ENCODE measurements around the gene ZFAND6. TPM values are rescaled to one million over a fixed set of nuclear protein-coding genes. Genes with fewer than 3 reads are reported as not detected.
A peak's percentile ranks its signal among the peaks of the same experiment; 100 is the strongest.
"Not testable (repeated sequence)": the region's sequence is repeated elsewhere in the genome, so short reads cannot be mapped to it uniquely, and the experiment has no call there.

ZFAND6 gene
- total RNA-seq, 2 donors from 2014 or later: 39.3 to 46.6 TPM

DNA sequence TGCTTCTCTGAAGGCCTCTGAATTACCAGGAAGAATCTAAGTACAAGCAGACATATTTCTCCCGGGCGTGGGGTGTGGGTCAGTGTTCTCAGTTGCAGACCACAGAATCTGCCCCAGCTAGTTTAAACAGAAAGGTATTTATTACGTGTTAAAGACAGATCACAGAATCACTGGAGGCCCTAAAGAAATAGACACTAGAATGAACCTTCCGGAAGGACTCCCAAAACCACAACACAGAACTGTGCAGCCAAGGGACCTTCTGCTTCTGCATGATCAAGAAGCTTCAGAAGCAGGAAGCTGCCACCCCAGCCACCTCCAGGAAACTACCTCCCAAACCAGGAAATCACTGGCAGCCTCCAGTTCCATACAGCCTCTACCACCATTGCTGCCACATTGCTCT lies 32.7 kb upstream of the ZFAND6 start:
- Mint-ChIP-seq H3K27me3 (peaks cover 7 to 15% of the 10 kb centered on the region in 2 donors), H3K9me3 (peaks cover 9% of the 10 kb centered on the region), H3K4me1 (ENCODE audit: low read depth in 2 of 2) (peaks cover 8 to 27% of the 10 kb centered on the region in 2 donors), H3K4me3 (no peak overlapping the region), H3K27ac (no peak overlapping the region), H3K36me3 (peaks cover 7% of the 10 kb centered on the region)
- ATAC-seq (no peak), DNase-seq (ENCODE audit: low spot score) (no peak)

DNA sequence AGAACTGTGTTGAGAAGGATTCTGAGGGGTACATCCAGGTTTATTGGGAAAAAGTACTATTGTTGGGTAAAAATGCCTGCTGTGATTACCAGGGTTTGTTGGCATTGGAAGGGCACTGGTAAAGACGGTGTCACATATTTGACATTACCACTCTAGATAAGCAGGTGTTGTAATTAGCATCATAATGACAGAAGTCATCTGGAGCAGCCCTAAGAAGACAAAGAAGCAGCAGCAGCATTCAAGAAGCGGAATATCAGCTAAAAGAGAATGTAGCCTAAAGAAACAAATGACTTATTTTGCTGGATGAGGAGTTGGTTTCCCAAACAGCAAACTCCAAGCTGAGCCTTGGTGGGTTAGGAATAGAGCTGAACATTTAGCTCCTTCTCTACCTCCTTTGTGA lies 30.5 kb upstream of the ZFAND6 start:
- peaks cover 4% of the 10 kb centered on the region for H3K9me3 Mint-ChIP-seq
- DNase-seq (ENCODE audit: low spot score) (no peak), ATAC-seq (no peak)
- H3K4me3 Mint-ChIP-seq: no peak overlapping the region
- H3K27ac Mint-ChIP-seq: no peak overlapping the region
- H3K36me3 Mint-ChIP-seq: no peaks in the 10 kb centered on the region
- peaks cover 6 to 37% of the 10 kb centered on the region in 2 donors for H3K4me1 Mint-ChIP-seq (ENCODE audit: low read depth in 2 of 2)
- H3K27me3 Mint-ChIP-seq: peaks cover 4 to 8% of the 10 kb centered on the region in 2 donors

DNA sequence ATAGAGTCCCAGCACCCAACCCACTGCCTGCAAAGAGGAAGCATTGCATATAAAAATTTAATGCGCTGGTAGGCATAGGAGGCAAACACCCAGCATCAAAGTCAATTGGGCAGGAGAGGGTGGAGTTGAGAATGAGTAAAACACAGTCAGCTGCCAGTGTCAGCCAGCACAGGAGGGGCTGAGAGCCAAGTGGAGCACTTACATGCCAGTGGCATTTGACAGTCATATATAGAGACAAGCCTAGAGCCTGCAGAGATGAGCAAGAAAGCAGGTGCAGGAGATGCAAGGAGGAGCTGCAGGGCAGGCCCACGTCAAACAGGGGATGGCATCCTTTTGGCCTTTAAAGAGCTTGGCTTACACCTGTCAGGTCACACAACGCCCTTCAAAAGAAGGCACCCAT lies 27.6 kb upstream of the ZFAND6 start:
- H3K27me3 Mint-ChIP-seq: peaks cover 4 to 8% of the 10 kb centered on the region in 2 donors
- H3K27ac Mint-ChIP-seq: peak overlapping the region in 1 of 2 donors; percentile 63
- peaks cover 4% of the 10 kb centered on the region for H3K9me3 Mint-ChIP-seq
- peaks cover 6 to 41% of the 10 kb centered on the region in 2 donors for H3K4me1 Mint-ChIP-seq (ENCODE audit: low read depth in 2 of 2)
- no peaks in the 10 kb centered on the region for H3K36me3 Mint-ChIP-seq
- ATAC-seq (peak in 1 of 2 donors; percentile 74), DNase-seq (ENCODE audit: low spot score) (no peak)
- H3K4me3 Mint-ChIP-seq: peak overlapping the region; percentile 47

DNA sequence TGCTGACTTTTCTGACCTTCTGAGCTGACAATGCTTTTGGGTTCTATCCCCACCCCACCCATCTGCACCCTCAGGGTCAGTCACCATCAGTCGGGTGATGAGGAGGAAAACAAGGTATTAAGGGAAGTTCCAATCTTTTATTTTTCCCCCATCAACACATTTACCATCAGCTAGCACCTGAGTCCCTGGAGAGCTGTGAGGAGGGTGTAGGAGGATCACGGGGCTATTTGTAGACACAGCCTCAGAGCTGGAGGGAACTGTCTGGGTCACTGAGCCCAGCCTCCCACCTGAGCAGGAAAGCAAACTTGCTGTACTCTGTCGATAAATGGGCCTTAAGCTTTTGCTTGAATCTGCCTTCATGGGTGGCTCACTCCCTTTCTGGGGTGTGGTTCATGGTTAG lies 24.8 kb upstream of the ZFAND6 start:
- no peaks in the 10 kb centered on the region for H3K36me3 Mint-ChIP-seq
- H3K4me1 Mint-ChIP-seq (ENCODE audit: low read depth in 2 of 2): peaks cover 6 to 37% of the 10 kb centered on the region in 2 donors
- H3K27ac Mint-ChIP-seq: peak overlapping the region in 1 of 2 donors; percentile 34
- H3K27me3 Mint-ChIP-seq: peaks cover 4 to 8% of the 10 kb centered on the region in 2 donors
- no peak overlapping the region for H3K4me3 Mint-ChIP-seq
- no peak for ATAC-seq
- peaks cover 4% of the 10 kb centered on the region for H3K9me3 Mint-ChIP-seq
- DNase-seq (ENCODE audit: low spot score): no peak

DNA sequence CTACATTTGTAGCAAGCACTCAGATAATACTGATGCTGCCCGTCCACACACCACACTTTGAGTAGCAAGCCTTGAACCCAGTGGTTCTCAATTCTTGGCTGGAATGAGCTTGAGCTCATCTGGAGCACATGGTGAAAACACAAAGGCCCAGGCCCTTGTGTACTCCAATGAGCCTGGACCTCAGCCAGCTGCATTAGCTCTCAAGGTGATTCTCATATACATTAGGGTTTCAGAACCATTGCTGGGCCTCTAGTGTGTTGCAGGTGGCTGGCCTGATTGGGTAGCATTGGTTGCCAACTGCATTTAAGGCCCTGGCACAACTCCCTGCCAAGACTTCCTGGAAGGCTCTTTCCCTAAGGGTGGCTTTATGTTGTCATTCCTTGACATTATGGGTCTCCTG lies 23.4 kb upstream of the ZFAND6 start:
- no peaks in the 10 kb centered on the region for H3K9me3 Mint-ChIP-seq
- no peaks in the 10 kb centered on the region for H3K36me3 Mint-ChIP-seq
- ATAC-seq (no peak), DNase-seq (ENCODE audit: low spot score) (no peak)
- no peak overlapping the region for H3K4me3 Mint-ChIP-seq
- H3K4me1 Mint-ChIP-seq (ENCODE audit: low read depth in 2 of 2): peaks cover 6 to 31% of the 10 kb centered on the region in 2 donors
- H3K27ac Mint-ChIP-seq: no peak overlapping the region
- peaks cover 0 to 1% of the 10 kb centered on the region in 2 donors for H3K27me3 Mint-ChIP-seq

DNA sequence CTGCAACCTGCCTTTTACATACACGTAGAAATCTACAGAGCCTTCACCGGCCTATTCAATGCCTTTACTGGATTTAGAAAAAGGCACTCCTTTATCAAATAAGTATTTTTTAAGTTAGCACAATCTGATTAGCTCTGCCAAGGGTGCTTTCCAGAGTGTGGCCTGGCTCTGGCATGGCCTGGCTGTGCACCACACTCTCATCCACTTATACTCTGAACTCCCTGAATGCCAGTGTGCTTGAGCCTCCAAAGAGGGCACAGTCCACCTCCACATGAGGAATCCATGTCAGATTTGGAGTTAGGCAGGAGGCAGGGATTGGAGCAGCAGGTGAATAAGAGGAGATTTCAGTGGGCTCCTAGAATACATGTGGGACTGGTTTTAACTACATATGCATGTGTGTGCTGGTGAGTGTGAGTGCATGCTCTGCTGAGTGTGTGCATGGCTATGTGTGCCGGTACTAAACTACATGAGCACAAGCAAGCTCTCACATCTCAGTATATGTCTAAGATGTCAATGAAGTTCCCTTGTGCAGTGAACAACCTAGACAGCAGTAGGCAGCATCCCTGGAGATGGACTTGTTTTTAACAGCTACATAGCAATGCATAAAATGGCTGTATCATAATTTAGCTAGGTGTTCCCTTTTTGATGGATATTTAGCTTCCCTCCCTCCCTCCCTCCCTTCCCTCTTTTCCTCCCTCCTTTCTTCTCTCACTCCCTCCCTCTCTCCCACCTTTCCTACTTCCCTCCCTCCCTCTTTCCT lies 17.8 kb upstream of the ZFAND6 start:
- ATAC-seq (no peak), DNase-seq (ENCODE audit: low spot score) (no peak)
- H3K4me1 Mint-ChIP-seq (ENCODE audit: low read depth in 2 of 2): no peaks in the 10 kb centered on the region
- no peaks in the 10 kb centered on the region for H3K36me3 Mint-ChIP-seq
- H3K27me3 Mint-ChIP-seq: peaks cover 0 to 2% of the 10 kb centered on the region in 2 donors
- no peak overlapping the region for H3K4me3 Mint-ChIP-seq
- no peaks in the 10 kb centered on the region for H3K9me3 Mint-ChIP-seq
- H3K27ac Mint-ChIP-seq: no peak overlapping the region

DNA sequence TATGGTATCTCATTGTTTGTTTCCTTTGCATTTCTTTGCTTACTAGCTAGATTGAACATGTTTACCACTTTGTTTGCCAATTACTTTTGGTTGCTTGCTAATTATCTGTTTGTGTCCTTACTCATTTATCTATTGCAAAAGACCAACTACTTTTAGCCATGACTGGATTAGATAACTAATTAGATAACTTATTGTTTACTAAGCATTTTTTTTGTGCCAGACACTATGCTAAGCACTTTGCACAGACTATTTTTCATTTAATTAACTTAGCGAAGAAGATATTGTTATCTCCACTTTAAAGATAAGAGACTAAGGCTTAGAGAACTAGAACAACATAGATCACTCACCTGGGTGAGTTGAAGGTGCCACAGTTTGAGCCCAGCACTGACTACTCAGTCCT lies 16.9 kb upstream of the ZFAND6 start:
- no peaks in the 10 kb centered on the region for H3K9me3 Mint-ChIP-seq

DNA sequence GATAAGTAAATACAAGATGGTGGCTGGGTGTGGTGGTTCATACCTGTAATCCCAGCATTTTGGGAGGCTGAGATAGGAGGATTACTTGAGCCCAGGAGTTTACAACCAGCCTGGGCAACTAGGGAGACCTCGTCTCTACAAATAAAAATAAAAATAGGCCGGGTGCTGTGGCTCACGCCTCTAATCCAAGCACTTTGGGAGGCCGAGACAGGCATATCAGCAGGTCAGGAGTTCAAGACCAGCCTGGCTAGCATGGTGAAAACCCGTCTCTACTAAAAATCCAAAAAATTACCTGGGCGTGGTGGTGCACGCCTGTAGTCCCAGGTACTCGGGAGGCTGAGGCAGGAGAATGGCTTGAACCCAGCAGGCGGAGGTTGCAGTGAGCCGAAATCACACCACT lies 14.3 kb upstream of the ZFAND6 start:
- not testable (repeated sequence) for ATAC-seq; DNase-seq (ENCODE audit: low spot score); H3K36me3 Mint-ChIP-seq; H3K4me1 Mint-ChIP-seq (ENCODE audit: low read depth in 2 of 2); H3K27ac Mint-ChIP-seq; H3K4me3 Mint-ChIP-seq; H3K27me3 Mint-ChIP-seq; H3K9me3 Mint-ChIP-seq

More for the DNA sequence above, 16.9 kb upstream of the ZFAND6 start:
- DNase-seq (ENCODE audit: low spot score): no peak
- no peak for ATAC-seq
- Mint-ChIP-seq H3K4me3 (no peak overlapping the region), H3K27me3 (peaks cover 0 to 3% of the 10 kb centered on the region in 2 donors), H3K36me3 (no peaks in the 10 kb centered on the region), H3K4me1 (ENCODE audit: low read depth in 2 of 2) (no peaks in the 10 kb centered on the region), H3K27ac (no peak overlapping the region)

DNA sequence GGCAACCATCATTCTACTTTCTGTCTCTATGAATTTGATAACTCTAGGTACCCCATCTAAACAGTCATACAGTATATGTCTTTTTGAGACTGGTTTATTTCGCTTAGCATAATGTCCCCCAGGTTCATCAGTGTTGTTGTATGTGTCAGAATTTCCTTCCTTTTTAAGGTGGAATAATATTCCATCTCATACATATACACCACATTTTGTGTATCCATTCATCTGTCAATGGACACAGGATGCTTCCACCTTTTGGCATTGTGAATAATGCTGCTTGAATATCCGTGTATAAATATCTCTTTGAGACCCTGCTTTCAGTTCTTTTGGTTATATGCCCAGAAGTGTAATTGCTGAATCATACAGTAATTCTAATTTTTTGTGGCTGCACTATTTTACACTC lies 10.4 kb upstream of the ZFAND6 start:
- no peak overlapping the region for H3K4me3 Mint-ChIP-seq
- peaks cover 6 to 9% of the 10 kb centered on the region in 2 donors for H3K27me3 Mint-ChIP-seq
- no peak for ATAC-seq
- H3K36me3 Mint-ChIP-seq: no peaks in the 10 kb centered on the region
- DNase-seq (ENCODE audit: low spot score): no peak
- H3K27ac Mint-ChIP-seq: no peak overlapping the region
- H3K9me3 Mint-ChIP-seq: no peaks in the 10 kb centered on the region
- no peaks in the 10 kb centered on the region for H3K4me1 Mint-ChIP-seq (ENCODE audit: low read depth in 2 of 2)

DNA sequence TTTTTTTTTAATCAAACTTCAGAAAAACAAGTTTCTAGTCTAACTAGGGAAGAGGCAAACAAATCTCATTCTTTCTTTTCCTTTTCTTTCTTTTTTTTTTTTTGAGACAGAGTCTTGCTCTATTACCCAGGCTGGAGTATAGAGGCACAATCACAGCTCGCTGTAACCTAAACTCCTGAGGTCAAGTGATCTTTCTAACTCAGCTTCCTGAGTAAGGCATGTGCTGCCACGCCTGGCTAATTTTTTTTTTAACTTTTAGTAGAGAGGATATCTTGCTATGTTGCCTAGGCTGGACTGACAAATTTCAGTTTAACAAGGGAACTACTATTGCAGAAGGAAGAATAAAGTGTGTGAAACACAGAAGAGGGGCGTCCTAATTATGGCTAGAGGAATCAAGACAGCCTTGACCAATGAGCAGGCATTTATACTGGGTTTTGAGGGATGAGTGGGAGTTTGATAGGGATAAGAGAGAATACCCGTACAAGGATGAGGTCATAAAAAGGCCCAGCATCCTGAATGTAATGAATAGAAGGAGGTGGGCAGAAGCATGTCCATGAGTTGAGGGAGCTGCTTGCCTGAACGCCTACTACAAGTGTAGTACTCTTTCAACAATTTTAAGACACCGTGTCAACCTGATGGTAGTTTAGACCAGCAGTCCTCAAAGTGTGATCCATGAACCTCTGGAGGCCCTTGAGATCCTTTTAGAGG lies 6.7 kb upstream of the ZFAND6 start:
- peaks cover 6 to 11% of the 10 kb centered on the region in 2 donors for H3K27me3 Mint-ChIP-seq
- DNase-seq (ENCODE audit: low spot score) (no peak), ATAC-seq (no peak)
- H3K4me3 Mint-ChIP-seq: no peak overlapping the region
- H3K27ac Mint-ChIP-seq: no peak overlapping the region
- no peaks in the 10 kb centered on the region for H3K36me3 Mint-ChIP-seq
- peaks cover 4 to 5% of the 10 kb centered on the region in 2 donors for H3K4me1 Mint-ChIP-seq (ENCODE audit: low read depth in 2 of 2)
- H3K9me3 Mint-ChIP-seq: no peaks in the 10 kb centered on the region

DNA sequence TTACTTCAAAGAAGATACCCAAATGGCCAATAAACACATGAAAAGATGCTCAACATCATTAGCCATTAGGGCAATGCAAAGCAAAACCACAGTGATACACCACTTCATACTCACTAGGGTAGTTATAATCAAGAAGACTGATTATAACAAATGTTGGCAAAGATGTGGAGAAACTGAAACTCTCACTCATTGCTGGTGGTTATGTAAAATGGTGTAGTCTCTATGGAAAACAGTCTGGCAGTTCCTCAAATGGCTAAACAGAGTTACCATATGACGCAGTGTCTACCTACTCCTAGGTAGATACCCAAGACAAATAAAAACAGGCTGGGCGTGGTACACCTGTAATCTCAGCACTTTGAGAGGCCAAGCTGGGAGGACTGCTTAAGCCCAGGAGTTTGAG lies 3.5 kb upstream of the ZFAND6 start:
- H3K4me3 Mint-ChIP-seq: no peak overlapping the region
- H3K4me1 Mint-ChIP-seq (ENCODE audit: low read depth in 2 of 2): peaks cover 13 to 16% of the 10 kb centered on the region in 2 donors
- ATAC-seq (no peak), DNase-seq (ENCODE audit: low spot score) (no peak)
- H3K27ac Mint-ChIP-seq: no peak overlapping the region
- no peaks in the 10 kb centered on the region for H3K36me3 Mint-ChIP-seq
- no peaks in the 10 kb centered on the region for H3K9me3 Mint-ChIP-seq
- H3K27me3 Mint-ChIP-seq: peaks cover 0 to 10% of the 10 kb centered on the region in 2 donors

DNA sequence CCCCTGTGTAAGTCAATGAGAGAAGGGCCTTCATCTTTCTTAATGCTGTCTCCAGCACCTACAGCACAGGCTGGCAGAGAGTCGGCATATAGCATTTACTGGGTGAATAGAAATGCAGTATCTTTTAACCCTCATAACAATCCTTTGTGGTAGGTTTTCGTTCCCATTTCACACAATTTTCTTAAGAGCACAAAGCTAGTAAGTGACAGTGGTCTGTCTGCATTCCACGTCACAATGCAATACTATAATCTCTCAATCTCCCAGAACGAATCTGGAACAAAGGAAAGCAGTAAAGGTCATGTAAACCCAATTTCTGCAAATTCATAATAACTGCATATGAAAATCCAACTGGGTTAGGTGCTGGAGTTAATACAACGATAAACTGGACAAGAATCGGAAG lies 1.4 kb upstream of the ZFAND6 start:
- DNase-seq (ENCODE audit: low spot score) (no peak), ATAC-seq (no peak)
- H3K27me3 Mint-ChIP-seq: peaks cover 0 to 10% of the 10 kb centered on the region in 2 donors
- peak overlapping the region; percentile 92 for H3K4me3 Mint-ChIP-seq
- H3K4me1 Mint-ChIP-seq (ENCODE audit: low read depth in 2 of 2): peaks cover 26 to 36% of the 10 kb centered on the region in 2 donors
- H3K27ac Mint-ChIP-seq: no peak overlapping the region
- no peaks in the 10 kb centered on the region for H3K9me3 Mint-ChIP-seq
- no peaks in the 10 kb centered on the region for H3K36me3 Mint-ChIP-seq

DNA sequence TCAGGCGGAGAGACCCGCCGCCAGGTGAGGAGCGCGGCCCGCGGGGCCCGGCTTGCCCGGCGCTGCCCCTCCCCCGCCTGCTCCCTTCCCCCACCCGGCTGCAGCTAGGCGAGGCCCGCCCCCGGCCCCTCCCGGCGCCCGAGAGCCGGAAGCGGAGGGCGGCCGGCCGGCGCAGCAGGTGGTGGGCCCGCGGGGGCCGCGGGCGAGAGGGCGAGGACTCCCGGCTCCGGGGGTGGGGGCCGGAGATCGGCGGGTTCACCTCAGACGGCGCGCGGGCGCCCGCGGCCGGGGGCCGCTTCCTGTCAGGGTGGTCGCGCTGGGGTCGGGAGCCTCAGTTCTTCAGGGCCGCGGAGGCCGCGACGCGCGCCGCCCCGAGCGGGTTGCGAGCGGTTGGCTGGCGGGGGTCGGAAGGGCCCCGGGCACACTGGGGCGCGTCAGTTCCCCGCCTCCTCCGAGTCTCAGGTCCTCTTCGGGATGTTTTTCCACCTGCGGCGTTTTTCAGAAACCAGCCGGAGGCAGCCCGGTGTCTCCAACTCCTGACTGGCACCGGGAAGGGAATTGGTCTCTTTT lies 395 bp downstream of the ZFAND6 start:
- peaks cover 0 to 10% of the 10 kb centered on the region in 2 donors for H3K27me3 Mint-ChIP-seq
- ATAC-seq: peak; percentile 86 to 90
- H3K36me3 Mint-ChIP-seq: no peaks in the 10 kb centered on the region
- H3K4me3 Mint-ChIP-seq: peak overlapping the region; percentile 92
- DNase-seq (ENCODE audit: low spot score): peak; percentile 88
- peak overlapping the region; percentile 86 to 94 for H3K27ac Mint-ChIP-seq
- no peaks in the 10 kb centered on the region for H3K9me3 Mint-ChIP-seq
- H3K4me1 Mint-ChIP-seq (ENCODE audit: low read depth in 2 of 2): peaks cover 26 to 38% of the 10 kb centered on the region in 2 donors

All from natural killer cell treated with Interleukin-12 subunit alpha and Interleukin-12 subunit beta and Interleukin-15 and Interleukin-18, amount 100 ng/mL, for 72 hours (primary cell).